ENCODE results near the gene RGPD6.
"Not testable (repeated sequence)": the region's sequence is repeated elsewhere in the genome, so short reads cannot be mapped to it uniquely, and the experiment has no call there.

RGPD6 gene

GRCh38 chr2:110481200-110481599 lies 95.8 kb downstream of the RGPD6 start:
- DNase-seq (ENCODE audit: low spot score): not testable (repeated sequence)

GRCh38 chr2:110480084-110480483 lies 96.9 kb downstream of the RGPD6 start:
- not testable (repeated sequence) for DNase-seq (ENCODE audit: low spot score)

- not testable (repeated sequence) for DNase-seq (ENCODE audit: low spot score)
These were observed 99.7 kb downstream of the RGPD6 start for GRCh38 chr2:110477370-110477769.

GRCh38 chr2:110476952-110477351 lies 100.1 kb downstream of the RGPD6 start:
- DNase-seq (ENCODE audit: low spot score): not testable (repeated sequence)

GRCh38 chr2:110475627-110476359 lies 101.2 kb downstream of the RGPD6 start:
- not testable (repeated sequence) for DNase-seq (ENCODE audit: low spot score)

- not testable (repeated sequence) for DNase-seq (ENCODE audit: low spot score)
These were observed 102.1 kb downstream of the RGPD6 start for GRCh38 chr2:110474898-110475297.

- not testable (repeated sequence) for DNase-seq (ENCODE audit: low spot score)
These were observed 104.0 kb downstream of the RGPD6 start for GRCh38 chr2:110473059-110473358.

- not testable (repeated sequence) for DNase-seq (ENCODE audit: low spot score)
These were observed 104.6 kb downstream of the RGPD6 start, which contains the start of gene LIMS4 for GRCh38 chr2:110472171-110473058. Gene LIMS4, minus strand, starts transcription at chr2:110472816. Its CDS starts 38 bp downstream, at chr2:110472778.

GRCh38 chr2:110468921-110469320 lies 108.1 kb downstream of the RGPD6 start:
- DNase-seq (ENCODE audit: low spot score): not testable (repeated sequence)

- not testable (repeated sequence) for DNase-seq (ENCODE audit: low spot score)
These were observed 111.7 kb downstream of the RGPD6 start for GRCh38 chr2:110465312-110465711.

Data from CD4-positive, alpha-beta T cell treated with Interleukin-2 at 100 ng/mL for 4 hours (primary cell).